GM18507 (cell line): ENCODE results near the gene SNAPC4.

Experiments used
- DNase-seq: peaks from one replicate; pipeline ENCODE4 v3.0.0; 2011; ENCODE audit warnings: low read depth; ENCODE audit not compliant: insufficient read length; ENCODE audit errors: extremely low spot score
- FAIRE-seq: peaks from 2 replicates; lab custom pipeline; 2011; peaks lifted over from hg19 to GRCh38; lab: Jason Lieb, UNC

The SNAPC4 gene

GRCh38 chr9:136376457-136376856, 23.5 kb downstream of the SNAPC4 start:
- DNase-seq (no peak), FAIRE-seq (no peak)

- FAIRE-seq (no peak), DNase-seq (no peak)
Observed at GRCh38 chr9:136375096-136375495, 24.9 kb downstream of the SNAPC4 start.

GRCh38 chr9:136374183-136374575, 25.8 kb downstream of the SNAPC4 start:
- no peak for FAIRE-seq
- no peak for DNase-seq

- no peak for DNase-seq
- FAIRE-seq, result no peak
Observed at GRCh38 chr9:136373300-136374182, 26.4 kb downstream of the SNAPC4 start, which contains the start of gene CARD9. Gene CARD9 (minus strand): TSS chr9:136373669. CDS start chr9:136372078, 1,591 bp downstream.

GRCh38 chr9:136372561-136373299, 27.2 kb downstream of the SNAPC4 start:
- DNase-seq (no peak), FAIRE-seq (no peak)

GRCh38 chr9:136372006-136372405, 28.0 kb downstream of the SNAPC4 start:
- no peak for FAIRE-seq
- DNase-seq, result no peak

- FAIRE-seq (no peak), DNase-seq (no peak)
Observed at GRCh38 chr9:136371533-136371880, 28.5 kb downstream of the SNAPC4 start.

GRCh38 chr9:136370687-136371532, 29.1 kb downstream of the SNAPC4 start:
- DNase-seq (no peak), FAIRE-seq (no peak)

- DNase-seq (no peak), FAIRE-seq (no peak)
Observed at GRCh38 chr9:136370037-136370436, 29.9 kb downstream of the SNAPC4 start.

GRCh38 chr9:136368190-136368589, 31.8 kb downstream of the SNAPC4 start:
- FAIRE-seq, result no peak
- no peak for DNase-seq

GRCh38 chr9:136367296-136368145, 32.4 kb downstream of the SNAPC4 start:
- FAIRE-seq (no peak), DNase-seq (no peak)

- DNase-seq, result no peak
- no peak for FAIRE-seq
Observed at GRCh38 chr9:136366826-136367225, 33.1 kb downstream of the SNAPC4 start.

- no peak for FAIRE-seq
Observed at GRCh38 chr9:136365775-136366222, 34.2 kb downstream of the SNAPC4 start.

GRCh38 chr9:136364942-136365774, 34.8 kb downstream of the SNAPC4 start:
- DNase-seq (no peak), FAIRE-seq (no peak)

More at GRCh38 chr9:136365775-136366222, 34.2 kb downstream of the SNAPC4 start:
- no peak for DNase-seq

GRCh38 chr9:136363949-136364748, 35.8 kb downstream of the SNAPC4 start:
- FAIRE-seq, result no peak

GRCh38 chr9:136363106-136363948, 36.6 kb downstream of the SNAPC4 start, which contains the start of gene DNLZ:
Gene DNLZ (minus strand): TSS chr9:136363744. CDS start chr9:136363714, 30 bp downstream.
- peak; percentile 94 for FAIRE-seq
- DNase-seq, result peak; percentile 100

More at GRCh38 chr9:136363949-136364748, 35.8 kb downstream of the SNAPC4 start:
- DNase-seq, result no peak
